ENCODE data around the gene ELP2. TPM values are rescaled to one million over a fixed set of nuclear protein-coding genes. Genes with fewer than 3 reads are reported as not detected.

Gene ELP2
- total and polyA plus RNA-seq, 9 of the 15 experiments (the other 6 are each of a cell fraction or from before 2014, with no cell fraction given), result 76.8 to 192 (median 140) TPM

DNA sequence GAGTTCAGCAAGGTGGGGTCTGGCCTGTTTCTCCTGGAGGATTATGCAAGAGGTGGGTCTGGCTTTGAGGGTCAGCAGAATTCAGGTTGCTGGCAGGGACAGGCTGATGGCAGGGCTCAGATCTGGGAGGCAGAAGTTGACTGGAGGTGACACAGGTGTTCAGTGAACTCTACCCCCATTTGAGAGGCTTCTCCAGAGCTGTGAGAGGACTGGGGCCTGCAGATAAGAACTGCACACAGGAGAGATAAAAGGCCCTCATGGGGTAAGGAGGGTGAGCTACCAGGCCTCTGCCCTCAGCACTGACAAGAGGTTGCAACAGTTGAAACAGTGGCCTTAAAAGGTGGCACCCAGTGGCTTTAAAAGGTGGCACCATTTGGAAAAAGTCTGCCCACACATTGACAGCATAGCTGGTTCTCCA lies 70.7 kb downstream of the ELP2 start (continued):
- TF ChIP-seq, protein P1, sequence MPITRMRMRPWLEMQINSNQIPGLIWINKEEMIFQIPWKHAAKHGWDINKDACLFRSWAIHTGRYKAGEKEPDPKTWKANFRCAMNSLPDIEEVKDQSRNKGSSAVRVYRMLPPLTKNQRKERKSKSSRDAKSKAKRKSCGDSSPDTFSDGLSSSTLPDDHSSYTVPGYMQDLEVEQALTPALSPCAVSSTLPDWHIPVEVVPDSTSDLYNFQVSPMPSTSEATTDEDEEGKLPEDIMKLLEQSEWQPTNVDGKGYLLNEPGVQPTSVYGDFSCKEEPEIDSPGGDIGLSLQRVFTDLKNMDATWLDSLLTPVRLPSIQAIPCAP (CRISPR knock-in tag; IDR thresholded peaks at IDR 0.05; ENCODE audit: borderline replicate concordance), result no peak
- peak; percentile 82 for TF ChIP-seq CTBP1 (IDR thresholded peaks at IDR 0.05; ENCODE audit: borderline replicate concordance)
- peak; percentile 78 for TF ChIP-seq SOX6 (IDR thresholded peaks at IDR 0.05)
- peak; percentile 98 for TF ChIP-seq ARID1B (IDR thresholded peaks at IDR 0.05)
- TF ChIP-seq TCF3 (CRISPR knock-in tag; IDR thresholded peaks at IDR 0.05), result peak; percentile 97
- TF ChIP-seq SMARCA4 (IDR thresholded peaks at IDR 0.05), result peak; percentile 93
- TF ChIP-seq HNRNPL (IDR thresholded peaks at IDR 0.05; ENCODE audit: low read depth, low read length), result 0 out of 2 replicates have a peak, but pooled peaks have one; percentile 39
- 0 out of 2 replicates have a peak, but pooled peaks have one; percentile 37 for TF ChIP-seq MECOM (CRISPR knock-in tag; IDR thresholded peaks at IDR 0.05)
- TF ChIP-seq DPF2 (IDR thresholded peaks at IDR 0.05), result peak; percentile 95
- TF ChIP-seq HSF4 (CRISPR knock-in tag; IDR thresholded peaks at IDR 0.05; ENCODE audit: borderline replicate concordance), result 0 out of 2 replicates have a peak, but pooled peaks have one; percentile 40
- TF ChIP-seq ZBTB8A (IDR thresholded peaks at IDR 0.05; ENCODE audit: partially characterized antibody), result no peak
- TF ChIP-seq LCOR (CRISPR knock-in tag; IDR thresholded peaks at IDR 0.05), result no peak
- TF ChIP-seq, protein P2, sequence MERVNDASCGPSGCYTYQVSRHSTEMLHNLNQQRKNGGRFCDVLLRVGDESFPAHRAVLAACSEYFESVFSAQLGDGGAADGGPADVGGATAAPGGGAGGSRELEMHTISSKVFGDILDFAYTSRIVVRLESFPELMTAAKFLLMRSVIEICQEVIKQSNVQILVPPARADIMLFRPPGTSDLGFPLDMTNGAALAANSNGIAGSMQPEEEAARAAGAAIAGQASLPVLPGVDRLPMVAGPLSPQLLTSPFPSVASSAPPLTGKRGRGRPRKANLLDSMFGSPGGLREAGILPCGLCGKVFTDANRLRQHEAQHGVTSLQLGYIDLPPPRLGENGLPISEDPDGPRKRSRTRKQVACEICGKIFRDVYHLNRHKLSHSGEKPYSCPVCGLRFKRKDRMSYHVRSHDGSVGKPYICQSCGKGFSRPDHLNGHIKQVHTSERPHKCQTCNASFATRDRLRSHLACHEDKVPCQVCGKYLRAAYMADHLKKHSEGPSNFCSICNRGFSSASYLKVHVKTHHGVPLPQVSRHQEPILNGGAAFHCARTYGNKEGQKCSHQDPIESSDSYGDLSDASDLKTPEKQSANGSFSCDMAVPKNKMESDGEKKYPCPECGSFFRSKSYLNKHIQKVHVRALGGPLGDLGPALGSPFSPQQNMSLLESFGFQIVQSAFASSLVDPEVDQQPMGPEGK (CRISPR knock-in tag; IDR thresholded peaks at IDR 0.05; ENCODE audit: borderline replicate concordance), result no peak
- peak; percentile 91 for TF ChIP-seq SMARCB1 (IDR thresholded peaks at IDR 0.05; ENCODE audit: insufficient read length, low read depth)
- TF ChIP-seq, protein P3, sequence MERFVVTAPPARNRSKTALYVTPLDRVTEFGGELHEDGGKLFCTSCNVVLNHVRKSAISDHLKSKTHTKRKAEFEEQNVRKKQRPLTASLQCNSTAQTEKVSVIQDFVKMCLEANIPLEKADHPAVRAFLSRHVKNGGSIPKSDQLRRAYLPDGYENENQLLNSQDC (CRISPR knock-in tag; IDR thresholded peaks at IDR 0.05), result no peak
- TF ChIP-seq MTA3 (IDR thresholded peaks at IDR 0.05; ENCODE audit: borderline replicate concordance), result peak; percentile 71
- TF ChIP-seq ZNF644 (tag; IDR thresholded peaks at IDR 0.05; ENCODE audit: low read depth), result 0 out of 2 replicates have a peak, but pooled peaks have one; percentile 35
- TF ChIP-seq, protein P4, sequence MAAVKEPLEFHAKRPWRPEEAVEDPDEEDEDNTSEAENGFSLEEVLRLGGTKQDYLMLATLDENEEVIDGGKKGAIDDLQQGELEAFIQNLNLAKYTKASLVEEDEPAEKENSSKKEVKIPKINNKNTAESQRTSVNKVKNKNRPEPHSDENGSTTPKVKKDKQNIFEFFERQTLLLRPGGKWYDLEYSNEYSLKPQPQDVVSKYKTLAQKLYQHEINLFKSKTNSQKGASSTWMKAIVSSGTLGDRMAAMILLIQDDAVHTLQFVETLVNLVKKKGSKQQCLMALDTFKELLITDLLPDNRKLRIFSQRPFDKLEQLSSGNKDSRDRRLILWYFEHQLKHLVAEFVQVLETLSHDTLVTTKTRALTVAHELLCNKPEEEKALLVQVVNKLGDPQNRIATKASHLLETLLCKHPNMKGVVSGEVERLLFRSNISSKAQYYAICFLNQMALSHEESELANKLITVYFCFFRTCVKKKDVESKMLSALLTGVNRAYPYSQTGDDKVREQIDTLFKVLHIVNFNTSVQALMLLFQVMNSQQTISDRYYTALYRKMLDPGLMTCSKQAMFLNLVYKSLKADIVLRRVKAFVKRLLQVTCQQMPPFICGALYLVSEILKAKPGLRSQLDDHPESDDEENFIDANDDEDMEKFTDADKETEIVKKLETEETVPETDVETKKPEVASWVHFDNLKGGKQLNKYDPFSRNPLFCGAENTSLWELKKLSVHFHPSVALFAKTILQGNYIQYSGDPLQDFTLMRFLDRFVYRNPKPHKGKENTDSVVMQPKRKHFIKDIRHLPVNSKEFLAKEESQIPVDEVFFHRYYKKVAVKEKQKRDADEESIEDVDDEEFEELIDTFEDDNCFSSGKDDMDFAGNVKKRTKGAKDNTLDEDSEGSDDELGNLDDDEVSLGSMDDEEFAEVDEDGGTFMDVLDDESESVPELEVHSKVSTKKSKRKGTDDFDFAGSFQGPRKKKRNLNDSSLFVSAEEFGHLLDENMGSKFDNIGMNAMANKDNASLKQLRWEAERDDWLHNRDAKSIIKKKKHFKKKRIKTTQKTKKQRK (IDR thresholded peaks at IDR 0.05; ENCODE audit: borderline replicate concordance, low read depth, low read length), result no peak
- peak; percentile 76 for TF ChIP-seq FOXM1 (IDR thresholded peaks at IDR 0.05; ENCODE audit: low read depth)
- no peak for TF ChIP-seq FOXM1 (CRISPR knock-in tag; IDR thresholded peaks at IDR 0.05; ENCODE audit: low read depth)
- TF ChIP-seq CREM (IDR thresholded peaks at IDR 0.05; ENCODE audit: low read depth), result no peak
- TF ChIP-seq CREB1 (IDR thresholded peaks at IDR 0.05), result 0 out of 2 replicates have a peak, but pooled peaks have one; percentile 22
- no peak for TF ChIP-seq CREB1 (CRISPR knock-in tag; IDR thresholded peaks at IDR 0.05)
- TF ChIP-seq RBM14 (IDR thresholded peaks at IDR 0.05; ENCODE audit: borderline replicate concordance, insufficient read depth, low read depth, low read length), result no peak
- TF ChIP-seq TAF1 (IDR thresholded peaks at IDR 0.05; ENCODE audit: control insufficient read depth, extremely low read depth, insufficient read depth, low read length, severe bottlenecking), result no peak

Measured in K562 (cell line).